Panc1 (cell line): ENCODE measurements around the gene AP3D1.

Experiments used
- CTCF ChIP-seq: fragments of 450-650 bp; IDR thresholded peaks from 2 replicates; pipeline ENCODE4 v1.5.1; 2017; ENCODE audit warnings: mild to moderate bottlenecking
- POLR2AphosphoS5 ChIP-seq: IDR thresholded peaks from 2 replicates; pipeline ENCODE4 v1.6.1; 2012; ENCODE audit warnings: mild to moderate bottlenecking, low read depth, low read length, moderate library complexity
- SIN3A ChIP-seq: IDR thresholded peaks from 2 replicates; pipeline ENCODE4 v1.6.1; 2012; ENCODE audit warnings: low read depth, mild to moderate bottlenecking, low read length, moderate library complexity, borderline replicate concordance; ENCODE audit not compliant: insufficient read depth

- TF ChIP-seq CTCF, result no peak
- no peak for TF ChIP-seq SIN3A
- no peak for TF ChIP-seq POLR2AphosphoS5
Observed at GRCh38 chr19:2197270-2197669, 45.9 kb upstream of the AP3D1 start.
